OCI-LY7 (cell line): ENCODE measurements around the gene S100A3. TPM values are rescaled to one million over a fixed set of nuclear protein-coding genes. Genes with fewer than 3 reads are reported as not detected.
"Not testable (repeated sequence)": the region's sequence is repeated elsewhere in the genome, so short reads cannot be mapped to it uniquely, and the experiment has no call there.

Experiments used
- BruUV-seq: library from RNA; stranded (reverse); fragments of 400-500 nt; replicated peaks from 2 replicates; lab custom pipeline; 2021; lab: Mats Ljungman, UMichigan
- CTCF ChIA-PET: fragments of 300-600 bp; sonication (Branson Sonifier 250); formaldehyde crosslinking; loops from one replicate; lab custom pipeline; 2022; ENCODE audit warnings: antibody characterized with exemption; ENCODE audit not compliant: unreplicated experiment; lab: Charles Lee
- POLR2A ChIA-PET: fragments of 300-600 bp; sonication (Branson Sonifier 250); formaldehyde crosslinking; loops from one replicate; lab custom pipeline; 2022; ENCODE audit warnings: antibody characterized with exemption; lab: Charles Lee
- DNase-seq: peaks from one replicate; pipeline ENCODE4 v3.0.0-alpha.2; 2015; ENCODE audit warnings: low spot score
- H2AFZ ChIP-seq: fragments of 200-600 bp; sonication (generic), shearing (Covaris generic); 2 replicates; pipeline ENCODE4 v1.6.1; 2014; ENCODE audit warnings: mild to moderate bottlenecking, antibody characterized with exemption, low read length, moderate library complexity
- H3K27ac ChIP-seq: fragments of 200-600 bp; sonication (generic); 2 replicates; pipeline ENCODE4 v1.5.1; 2014; ENCODE audit warnings: mixed run types, low read depth, mild to moderate bottlenecking, moderate library complexity, low read length, inconsistent platforms; ENCODE audit not compliant: poor library complexity, severe bottlenecking
- H3K36me3 ChIP-seq: fragments of 200-600 bp; sonication (generic); 2 replicates; pipeline ENCODE4 v1.6.1; 2014; ENCODE audit warnings: mild to moderate bottlenecking, antibody characterized with exemption, low read length, moderate library complexity, mixed read lengths; ENCODE audit not compliant: insufficient read depth
- H3K4me1 ChIP-seq: fragments of 200-600 bp; sonication (generic); 2 replicates; pipeline ENCODE4 v1.5.1; 2014; ENCODE audit warnings: mild to moderate bottlenecking, low read length; ENCODE audit not compliant: insufficient read depth, poor library complexity, severe bottlenecking
- H3K4me2 ChIP-seq: fragments of 200-600 bp; sonication (generic); 2 replicates; pipeline ENCODE4 v1.6.1; 2014; ENCODE audit warnings: mild to moderate bottlenecking, low read length
- H3K4me3 ChIP-seq: fragments of 200-600 bp; sonication (generic); 2 replicates; pipeline ENCODE4 v1.5.1; 2014; ENCODE audit warnings: mild to moderate bottlenecking, low read depth, low read length; ENCODE audit not compliant: poor library complexity, severe bottlenecking
- H3K79me2 ChIP-seq: fragments of 200-600 bp; sonication (generic); 2 replicates; pipeline ENCODE4 v1.6.1; 2016; ENCODE audit warnings: low read depth, mild to moderate bottlenecking, low read length, moderate library complexity, mixed read lengths; ENCODE audit not compliant: insufficient read depth
- H3K9me2 ChIP-seq: fragments of 200-600 bp; sonication (generic); 2 replicates; pipeline ENCODE4 v1.6.1; 2016; ENCODE audit warnings: mild to moderate bottlenecking, low read length, mixed read lengths; ENCODE audit not compliant: insufficient read depth
- H3K9me3 ChIP-seq: fragments of 200-600 bp; sonication (generic); 2 replicates; pipeline ENCODE4 v1.6.1; 2014; ENCODE audit warnings: mild to moderate bottlenecking, mixed run types, low read length, mixed read lengths
- H4K20me1 ChIP-seq: fragments of 200-600 bp; sonication (generic); 2 replicates; pipeline ENCODE4 v1.6.1; 2014; ENCODE audit warnings: mild to moderate bottlenecking, antibody characterized with exemption, low read length, moderate library complexity, mixed read lengths; ENCODE audit not compliant: insufficient read depth
- CTCF ChIP-seq: fragments of 200-600 bp; sonication (generic); conservative IDR thresholded peaks from 2 replicates; pipeline ENCODE4 v1.5.1; 2014; ENCODE audit warnings: mild to moderate bottlenecking, antibody characterized with exemption, low read length, moderate library complexity, mixed read lengths
- EZH2phosphoT487 ChIP-seq: fragments of 200-600 bp; sonication (generic); IDR thresholded peaks from 2 replicates; pipeline ENCODE4 v1.6.1; 2018; ENCODE audit warnings: low read depth, borderline replicate concordance, mild to moderate bottlenecking, mixed run types, antibody characterized with exemption, low read length, moderate library complexity, mixed read lengths
- intact Hi-C: fragments of 100-400 bp; cut with micrococcal nuclease; formaldehyde crosslinking; loops from one replicate; pipeline ENCODE4 v1.10.0; 2022; ENCODE audit not compliant: unreplicated experiment
- total RNA-seq, 2 experiments: library from RNA; depleted of rRNA in 1 of 2; stranded (reverse); fragments of >200 nt in 1 of 2; shearing (Covaris generic) in 1 of 2; gene quantifications; 2 replicates each; pipeline ENCODE4 v1.2.3, GENCODE V29; 2014 to 2022

Gene S100A3
- total RNA-seq, 2 experiments from 2014 or later = not detected

- CTCF ChIA-PET = no interaction called here
- intact Hi-C loops = no loop called here
- no peak for TF ChIP-seq CTCF
- no peak for TF ChIP-seq EZH2phosphoT487
- Histone ChIP-seq H3K36me3 (no peaks in the 10 kb centered on the region), H3K4me1 (no peaks in the 10 kb centered on the region), H3K4me2 (no peak overlapping the region), H3K79me2 (no peaks in the 10 kb centered on the region), H2AFZ (no peak overlapping the region), H3K27ac (no peak overlapping the region), H3K4me3 (no peak overlapping the region), H3K9me3 (no peaks in the 10 kb centered on the region), H4K20me1 (no peaks in the 10 kb centered on the region), H3K9me2 (no peaks in the 10 kb centered on the region)
- no TSS peak for BruUV-seq
- DNase-seq = no peak
- POLR2A ChIA-PET = interaction anchor here (0.6 kb wide), 1 partner anchor 96 kb away, joined by 4 read pairs; no protein-coding TSS in a partner anchor
Observed at GRCh38 chr1:153527023-153527682, 21.9 kb downstream of the S100A3 start.

DNA sequence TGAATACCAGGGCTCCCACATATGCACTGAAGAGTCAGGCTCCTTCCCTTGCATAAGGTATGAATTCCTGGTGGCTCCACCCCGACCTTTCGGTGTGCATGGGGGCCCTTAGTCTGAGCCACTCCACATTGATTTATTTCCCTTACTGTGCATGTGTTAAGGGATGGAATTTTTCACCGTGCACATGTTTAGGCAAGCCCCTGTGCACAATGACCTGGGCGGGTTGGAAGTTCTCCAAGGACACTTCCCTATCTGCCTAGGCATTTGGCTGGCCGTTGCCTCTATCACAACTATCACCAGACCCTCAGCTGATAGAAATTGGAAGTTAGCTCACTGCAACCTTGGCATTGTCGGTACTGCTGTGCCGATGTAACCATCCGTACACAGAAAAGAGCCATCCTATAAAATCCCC is 22.9 kb downstream of the S100A3 start:
- Histone ChIP-seq H3K27ac (no peak overlapping the region), H3K4me3 (no peak overlapping the region), H2AFZ (no peak overlapping the region), H4K20me1 (no peaks in the 10 kb centered on the region), H3K9me3 (no peaks in the 10 kb centered on the region), H3K79me2 (no peaks in the 10 kb centered on the region), H3K9me2 (no peaks in the 10 kb centered on the region), H3K4me1 (no peaks in the 10 kb centered on the region), H3K36me3 (no peaks in the 10 kb centered on the region), H3K4me2 (no peak overlapping the region)
- no peak for DNase-seq
- TF ChIP-seq EZH2phosphoT487 = no peak
- TF ChIP-seq CTCF = no peak
- POLR2A ChIA-PET = no interaction called here
- intact Hi-C loops = no loop called here
- BruUV-seq = no TSS peak
- CTCF ChIA-PET = no interaction called here

DNA sequence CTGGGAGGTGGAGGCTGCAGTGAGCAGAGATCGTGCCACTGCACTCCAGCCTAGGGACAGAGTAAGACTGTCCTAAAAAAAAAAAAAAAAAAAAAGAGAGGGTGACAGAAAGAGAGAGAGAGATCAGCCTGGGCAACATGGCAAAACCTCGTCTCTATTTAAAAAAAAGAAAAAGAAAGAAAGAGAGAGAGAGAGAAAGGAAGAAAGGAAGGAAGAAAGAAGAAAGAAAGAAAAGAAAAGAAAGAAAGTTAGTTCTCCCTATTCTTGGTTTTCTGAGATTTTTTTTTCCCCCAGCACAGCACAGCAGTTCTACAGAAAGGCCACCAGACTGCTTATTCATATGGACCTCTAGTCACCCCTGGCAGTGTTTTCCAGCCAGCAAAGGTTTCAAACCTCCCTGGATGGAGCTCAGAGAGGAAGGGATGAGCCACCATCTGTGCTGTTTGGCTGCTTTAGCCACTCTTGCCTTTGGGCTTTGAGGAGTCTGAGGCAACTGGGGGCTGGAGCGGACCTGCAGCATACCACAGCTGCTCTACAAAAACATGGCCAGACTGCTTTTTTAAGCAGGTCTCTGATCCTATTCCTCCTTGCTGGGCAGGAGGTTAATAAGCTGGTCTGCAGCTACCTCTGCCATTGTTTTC is 23.9 kb downstream of the S100A3 start:
- Histone ChIP-seq H3K79me2 (no peaks in the 10 kb centered on the region), H4K20me1 (no peaks in the 10 kb centered on the region), H3K27ac (no peak overlapping the region), H3K9me3 (no peaks in the 10 kb centered on the region), H3K4me3 (no peak overlapping the region), H3K4me2 (no peak overlapping the region), H2AFZ (no peak overlapping the region), H3K36me3 (no peaks in the 10 kb centered on the region), H3K4me1 (no peaks in the 10 kb centered on the region), H3K9me2 (no peaks in the 10 kb centered on the region)
- no TSS peak for BruUV-seq
- no peak for TF ChIP-seq EZH2phosphoT487
- TF ChIP-seq CTCF = no peak
- intact Hi-C loops = no loop called here
- ChIA-PET CTCF (no interaction called here), POLR2A (interaction anchor here (0.5 kb wide), 1 partner anchor 37 kb away, joined by 4 read pairs; no protein-coding TSS in a partner anchor)
- DNase-seq = no peak

DNA sequence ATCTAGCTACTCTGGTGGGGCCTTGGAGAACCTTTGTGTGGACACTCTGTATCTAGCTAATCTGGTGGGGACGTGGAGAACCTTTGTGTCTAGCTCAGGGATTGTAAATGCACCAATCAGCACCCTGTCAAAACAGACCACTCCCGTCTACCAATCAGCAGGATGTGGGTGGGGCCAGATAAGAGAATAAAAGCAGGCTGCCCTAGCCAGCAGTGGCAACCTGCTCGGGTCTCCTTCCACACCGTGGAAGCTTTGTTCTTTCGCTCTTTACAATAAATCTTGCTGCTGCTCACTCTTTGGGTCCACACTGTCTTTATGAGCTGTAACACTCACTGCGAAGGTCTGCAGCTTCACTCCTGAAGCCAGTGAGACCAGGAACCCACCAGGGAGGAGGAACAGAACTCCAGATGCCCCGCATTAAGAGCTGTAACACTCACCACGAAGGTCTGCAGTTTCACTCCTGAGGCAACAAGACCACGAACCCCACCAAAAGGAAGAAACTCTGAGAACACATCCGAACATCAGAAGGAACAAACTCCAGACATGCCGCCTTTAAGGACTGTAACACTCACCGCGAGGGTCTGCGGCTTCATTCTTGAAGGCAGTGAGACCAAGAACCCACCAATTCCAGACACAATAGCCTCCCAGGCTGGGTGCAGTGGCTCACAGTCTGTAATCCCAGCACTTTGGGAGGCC is 26.6 kb downstream of the S100A3 start:
- CTCF ChIA-PET, H3K9me2 ChIP-seq, H3K4me2 ChIP-seq, H3K4me3 ChIP-seq, H2AFZ ChIP-seq, H3K9me3 ChIP-seq, DNase-seq, H3K27ac ChIP-seq, H3K36me3 ChIP-seq, H3K79me2 ChIP-seq, intact Hi-C loops, H4K20me1 ChIP-seq, BruUV-seq, POLR2A ChIA-PET, H3K4me1 ChIP-seq: not testable (repeated sequence)
